Keratinocyte (primary cell): ENCODE data around the gene MSI2. TPM values are rescaled to one million over a fixed set of nuclear protein-coding genes. Genes with fewer than 3 reads are reported as not detected.

ENCODE experiments used
- DNase-seq: peaks from one replicate; pipeline ENCODE4 v3.0.0-alpha.2; 2011; ENCODE audit warnings: low read depth, missing footprints, low spot score
- FAIRE-seq: peaks from 2 replicates; lab custom pipeline; 2011; peaks lifted over from hg19 to GRCh38; lab: Jason Lieb, UNC
- H2AFZ ChIP-seq: 2 replicates; pipeline ENCODE4 v1.6.0; 2012; ENCODE audit warnings: low read length, control low read depth, inconsistent platforms; ENCODE audit not compliant: control insufficient read depth
- H3K27ac ChIP-seq: 2 replicates; pipeline ENCODE4 v1.5.1; 2011; ENCODE audit warnings: low read length; ENCODE audit not compliant: control insufficient read depth, insufficient read depth
- H3K27me3 ChIP-seq: 3 replicates; pipeline ENCODE4 v1.6.0; 2011; ENCODE audit warnings: low read length; ENCODE audit not compliant: control insufficient read depth, insufficient read depth; ENCODE audit errors: extremely low read depth
- H3K36me3 ChIP-seq, 2 experiments: 2 replicates in 1 of 2; 3 replicates in 1 of 2; pipeline ENCODE4 v1.5.1; 2011; ENCODE audit warnings: low read length in 2 of 2, mild to moderate bottlenecking in 1 of 2; ENCODE audit not compliant: control insufficient read depth in 2 of 2, insufficient read depth in 2 of 2; ENCODE audit errors: extremely low read depth in 1 of 2
- H3K4me1 ChIP-seq: 3 replicates; pipeline ENCODE4 v1.5.1; 2011; ENCODE audit warnings: low read length; ENCODE audit not compliant: control insufficient read depth, insufficient read depth; ENCODE audit errors: extremely low read depth
- H3K4me2 ChIP-seq: 3 replicates; pipeline ENCODE4 v1.6.0; 2011; ENCODE audit warnings: low read depth, low read length; ENCODE audit not compliant: control insufficient read depth, insufficient read depth; ENCODE audit errors: extremely low read depth
- H3K4me3 ChIP-seq, 3 experiments: fragments of 200-600 bp in 1 of 3; sonication (generic) in 1 of 3; 2 replicates in 2 of 3; 3 replicates in 1 of 3; pipeline ENCODE4 v1.5.1; 2011 to 2016; ENCODE audit warnings: low read length in 3 of 3, mild to moderate bottlenecking in 3 of 3, control low read depth in 2 of 3, inconsistent platforms in 1 of 3, low read depth in 1 of 3, mixed read lengths in 1 of 3, mixed run types in 1 of 3, moderate library complexity in 1 of 3; ENCODE audit not compliant: control insufficient read depth in 2 of 3, insufficient read depth in 2 of 3; ENCODE audit errors: extremely low read depth in 1 of 3
- H3K79me2 ChIP-seq: 2 replicates; pipeline ENCODE4 v1.6.0; 2012; ENCODE audit warnings: low read length; ENCODE audit not compliant: control insufficient read depth, insufficient read depth
- H3K9ac ChIP-seq: 3 replicates; pipeline ENCODE4 v1.6.0; 2011; ENCODE audit warnings: low read length; ENCODE audit not compliant: control insufficient read depth, insufficient read depth; ENCODE audit errors: extremely low read depth
- H3K9me1 ChIP-seq: 3 replicates; pipeline ENCODE4 v1.6.0; 2011; ENCODE audit warnings: low read length; ENCODE audit not compliant: control insufficient read depth, insufficient read depth; ENCODE audit errors: extremely low read depth
- H3K9me3 ChIP-seq: 2 replicates; pipeline ENCODE4 v1.5.1; 2012; ENCODE audit warnings: low read depth, low read length; ENCODE audit not compliant: control insufficient read depth
- H4K20me1 ChIP-seq: 3 replicates; pipeline ENCODE4 v1.6.0; 2011; ENCODE audit warnings: low read length; ENCODE audit not compliant: control insufficient read depth, insufficient read depth; ENCODE audit errors: extremely low read depth
- EZH2 ChIP-seq: IDR thresholded peaks from one replicate; pipeline ENCODE4 v1.6.1; 2012; ENCODE audit warnings: inconsistent platforms, mild to moderate bottlenecking, low read length, moderate library complexity
- dilution Hi-C: fragments of 300-500 bp; cut with MboI; formaldehyde crosslinking; loops from one replicate; pipeline ENCODE4 v1.7.0; 2020; ENCODE audit warnings: low sequenced_read_pairs; ENCODE audit not compliant: extremely low pct_ligation_motif_present
- polyA plus RNA-seq, 5 experiments: library from polyadenylated mRNA; depleted of rRNA in 3 of 5; stranded (reverse) in 3 of 5; stranded (forward) in 1 of 5; unstranded in 1 of 5; fragments of >200 nt; gene quantifications; 1 replicate in 1 of 5; 2 replicates in 3 of 5; 3 replicates in 1 of 5; pipeline versions ENCODE4 v1.2.1 to v1.2.3, GENCODE V29; 2011 to 2012; ENCODE audit warnings: missing spikeins in 2 of 5, low read depth in 1 of 5, low replicate concordance in 1 of 5
- TF ChIP-seq, protein P1 (sequence below), 3 experiments: IDR thresholded peaks in 1 of 3; conservative IDR thresholded peaks in 1 of 3; optimal IDR thresholded peaks in 1 of 3; 2 replicates in 2 of 3; 3 replicates in 1 of 3; pipeline versions ENCODE3 to v1.5.1; 2011; ENCODE audit warnings: low read length in 3 of 3, mild to moderate bottlenecking in 3 of 3, moderate library complexity in 2 of 3, control low read depth in 1 of 3, inconsistent platforms in 1 of 3; ENCODE audit not compliant: insufficient read depth in 2 of 3; ENCODE audit errors: extremely low read depth in 1 of 3

The MSI2 gene
- polyA plus RNA-seq, 1 donor (not counting 4 experiments of a cell fraction or from before 2014, with no cell fraction given) = 22.3 TPM

DNA sequence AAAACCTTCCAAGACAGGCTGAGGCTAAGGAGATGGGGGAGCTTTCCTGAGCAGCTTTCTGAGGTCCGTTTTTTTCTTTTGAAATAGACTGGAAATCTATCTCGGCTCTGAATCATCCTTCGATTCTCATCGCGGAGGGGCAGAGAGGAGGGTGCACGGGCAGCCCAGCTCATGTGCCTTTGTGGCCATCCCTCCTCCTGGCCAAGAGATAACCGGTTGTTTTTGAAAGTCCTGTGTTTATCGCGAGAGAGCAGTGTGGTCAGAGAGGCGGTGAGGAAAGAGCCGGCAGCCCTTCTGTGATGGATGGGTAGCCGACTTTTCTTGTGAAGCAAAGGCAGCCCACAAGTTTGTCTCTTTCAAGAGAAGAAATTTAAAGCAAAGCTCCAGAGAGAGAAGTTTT, 297.2 kb downstream of the MSI2 start:
- Histone ChIP-seq H3K4me1 (peaks cover 15% of the 10 kb centered on the region), H3K9me1 (no peaks in the 10 kb centered on the region), H4K20me1 (no peaks in the 10 kb centered on the region), H3K4me2 (no peak overlapping the region), H2AFZ (no peak overlapping the region), H3K27ac (no peak overlapping the region), H3K36me3 (no peaks in the 10 kb centered on the region), H3K9ac (no peak overlapping the region), H3K4me3 (no peak overlapping the region), H3K79me2 (no peaks in the 10 kb centered on the region), H3K27me3 (no peaks in the 10 kb centered on the region), H3K9me3 (no peaks in the 10 kb centered on the region)
- FAIRE-seq = no peak
- no peak for DNase-seq
- no peak for TF ChIP-seq EZH2
- TF ChIP-seq, protein P1, sequence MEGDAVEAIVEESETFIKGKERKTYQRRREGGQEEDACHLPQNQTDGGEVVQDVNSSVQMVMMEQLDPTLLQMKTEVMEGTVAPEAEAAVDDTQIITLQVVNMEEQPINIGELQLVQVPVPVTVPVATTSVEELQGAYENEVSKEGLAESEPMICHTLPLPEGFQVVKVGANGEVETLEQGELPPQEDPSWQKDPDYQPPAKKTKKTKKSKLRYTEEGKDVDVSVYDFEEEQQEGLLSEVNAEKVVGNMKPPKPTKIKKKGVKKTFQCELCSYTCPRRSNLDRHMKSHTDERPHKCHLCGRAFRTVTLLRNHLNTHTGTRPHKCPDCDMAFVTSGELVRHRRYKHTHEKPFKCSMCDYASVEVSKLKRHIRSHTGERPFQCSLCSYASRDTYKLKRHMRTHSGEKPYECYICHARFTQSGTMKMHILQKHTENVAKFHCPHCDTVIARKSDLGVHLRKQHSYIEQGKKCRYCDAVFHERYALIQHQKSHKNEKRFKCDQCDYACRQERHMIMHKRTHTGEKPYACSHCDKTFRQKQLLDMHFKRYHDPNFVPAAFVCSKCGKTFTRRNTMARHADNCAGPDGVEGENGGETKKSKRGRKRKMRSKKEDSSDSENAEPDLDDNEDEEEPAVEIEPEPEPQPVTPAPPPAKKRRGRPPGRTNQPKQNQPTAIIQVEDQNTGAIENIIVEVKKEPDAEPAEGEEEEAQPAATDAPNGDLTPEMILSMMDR (optimal IDR thresholded peaks at IDR 0.05 in 1 of 3, IDR thresholded peaks at IDR 0.05 in 1 of 3, conservative IDR thresholded peaks at IDR 0.05 in 1 of 3; ENCODE audit: extremely low read depth in 1 of 3, insufficient read depth in 2 of 3, low read length in 3 of 3) = no peak
- dilution Hi-C loops = no loop called here

GRCh38 chr17:57553991-57554825, 297.9 kb downstream of the MSI2 start:
- H3K4me1 ChIP-seq = peaks cover 15% of the 10 kb centered on the region
- H3K36me3 ChIP-seq = no peaks in the 10 kb centered on the region
- no peak overlapping the region for H3K4me2 ChIP-seq
- DNase-seq (no peak), FAIRE-seq (no peak)
- no peaks in the 10 kb centered on the region for H3K9me3 ChIP-seq
- H3K9me1 ChIP-seq = no peaks in the 10 kb centered on the region
- no peak overlapping the region for H3K9ac ChIP-seq
- H3K4me3 ChIP-seq = no peak overlapping the region
- H2AFZ ChIP-seq = no peak overlapping the region
- no peaks in the 10 kb centered on the region for H3K79me2 ChIP-seq
- no peaks in the 10 kb centered on the region for H3K27me3 ChIP-seq
- no peaks in the 10 kb centered on the region for H4K20me1 ChIP-seq
- TF ChIP-seq, protein P1 (optimal IDR thresholded peaks at IDR 0.05 in 1 of 3, IDR thresholded peaks at IDR 0.05 in 1 of 3, conservative IDR thresholded peaks at IDR 0.05 in 1 of 3; ENCODE audit: extremely low read depth in 1 of 3, insufficient read depth in 2 of 3, low read length in 3 of 3) = no peak
- dilution Hi-C loops = no loop called here
- no peak overlapping the region for H3K27ac ChIP-seq
